KMS-11 (cell line): ENCODE data around the gene LPIN2.
A peak's percentile ranks its signal among the peaks of the same experiment; 100 is the strongest.

Source experiments
- H2AFZ ChIP-seq: fragments of 200-600 bp; sonication (generic); 2 replicates; pipeline ENCODE4 v1.6.1; 2016; ENCODE audit warnings: antibody characterized with exemption, mixed run types, low read depth
- H3K27ac ChIP-seq: fragments of 200-600 bp; sonication (generic); 2 replicates; pipeline ENCODE4 v1.6.1; 2016; ENCODE audit warnings: mild to moderate bottlenecking, mixed run types
- H3K27me3 ChIP-seq: fragments of 200-600 bp; sonication (generic); 2 replicates; pipeline ENCODE4 v1.6.1; 2017; ENCODE audit warnings: mild to moderate bottlenecking, low read depth, mixed run types, moderate library complexity; ENCODE audit not compliant: insufficient read depth
- H3K36me3 ChIP-seq: fragments of 200-600 bp; sonication (generic); 2 replicates; pipeline ENCODE4 v1.6.1; 2017; ENCODE audit warnings: mild to moderate bottlenecking, mixed run types; ENCODE audit not compliant: insufficient read depth
- H3K4me1 ChIP-seq: fragments of 200-600 bp; sonication (generic); 2 replicates; pipeline ENCODE4 v1.6.1; 2016; ENCODE audit warnings: mild to moderate bottlenecking, low read depth, mixed run types; ENCODE audit not compliant: poor library complexity, severe bottlenecking
- H3K4me2 ChIP-seq: fragments of 200-600 bp; sonication (generic); 2 replicates; pipeline ENCODE4 v1.7.0; 2016; ENCODE audit warnings: mild to moderate bottlenecking, mixed run types
- H3K4me3 ChIP-seq: fragments of 200-600 bp; sonication (generic); IDR thresholded peaks from 2 replicates; pipeline ENCODE4 v1.6.1; 2017; ENCODE audit warnings: low read depth, low read length, mixed read lengths; ENCODE audit not compliant: insufficient read depth
- H3K79me2 ChIP-seq: fragments of 200-600 bp; sonication (generic); 2 replicates; pipeline ENCODE4 v1.6.1; 2016; ENCODE audit warnings: low read depth, mixed run types; ENCODE audit not compliant: insufficient read depth
- H3K9ac ChIP-seq: fragments of 200-600 bp; sonication (generic); 2 replicates; pipeline ENCODE4 v1.6.1; 2016; ENCODE audit warnings: mild to moderate bottlenecking, mixed run types
- H4K20me1 ChIP-seq: fragments of 200-600 bp; sonication (generic); 2 replicates; pipeline ENCODE4 v1.6.1; 2016; ENCODE audit warnings: mild to moderate bottlenecking, mixed run types; ENCODE audit not compliant: insufficient read depth
- CTCF ChIP-seq: fragments of 200-600 bp; sonication (generic); conservative IDR thresholded peaks from 2 replicates; pipeline ENCODE4 v1.6.1; 2017; ENCODE audit warnings: low read depth, mild to moderate bottlenecking, antibody characterized with exemption, low read length, moderate library complexity, mixed read lengths

Gene LPIN2

GRCh38 chr18:2997846-2998564 lies 14.9 kb downstream of the LPIN2 start:
- H3K4me3 ChIP-seq, result no peak overlapping the region
- H3K27me3 ChIP-seq, result no peaks in the 10 kb centered on the region
- peak overlapping the region; percentile 30; the same call in 1 of the 2 replicates for H3K27ac ChIP-seq
- peaks cover 5% of the 10 kb centered on the region; the same call in 1 of the 2 replicates for H3K79me2 ChIP-seq
- H3K36me3 ChIP-seq, result no peaks in the 10 kb centered on the region
- peaks cover 30% of the 10 kb centered on the region for H3K4me1 ChIP-seq
- no peaks in the 10 kb centered on the region for H4K20me1 ChIP-seq
- no peak for TF ChIP-seq CTCF
- no peak overlapping the region for H2AFZ ChIP-seq
- 0 out of 2 replicates have a peak overlapping the region, but pooled peaks have one; percentile 33 for H3K4me2 ChIP-seq
- no peak overlapping the region for H3K9ac ChIP-seq

GRCh38 chr18:2997429-2997828 lies 15.5 kb downstream of the LPIN2 start:
- no peak overlapping the region for H3K4me3 ChIP-seq
- H3K4me1 ChIP-seq, result peaks cover 30% of the 10 kb centered on the region
- peaks cover 5% of the 10 kb centered on the region; the same call in 1 of the 2 replicates for H3K79me2 ChIP-seq
- 0 out of 2 replicates have a peak overlapping the region, but pooled peaks have one; percentile 30 for H3K27ac ChIP-seq
- H3K9ac ChIP-seq, result no peak overlapping the region
- TF ChIP-seq CTCF, result no peak
- no peak overlapping the region for H3K4me2 ChIP-seq
- no peak overlapping the region for H2AFZ ChIP-seq
- H3K36me3 ChIP-seq, result no peaks in the 10 kb centered on the region
- H4K20me1 ChIP-seq, result no peaks in the 10 kb centered on the region
- no peaks in the 10 kb centered on the region for H3K27me3 ChIP-seq

- Histone ChIP-seq H3K9ac (no peak overlapping the region), H3K27ac (no peak overlapping the region)
- TF ChIP-seq CTCF, result 0 out of 2 replicates have a peak, but pooled peaks have one; percentile 14
Observed at GRCh38 chr18:2994603-2995432, 18.1 kb downstream of the LPIN2 start.

GRCh38 chr18:2994020-2994589 lies 18.8 kb downstream of the LPIN2 start:
- Histone ChIP-seq H3K79me2 (no peaks in the 10 kb centered on the region; the same call in 1 of the 2 replicates), H3K4me1 (peaks cover 37% of the 10 kb centered on the region), H3K4me3 (no peak overlapping the region), H4K20me1 (no peaks in the 10 kb centered on the region), H3K9ac (no peak overlapping the region), H3K27me3 (no peaks in the 10 kb centered on the region), H3K4me2 (no peak overlapping the region), H3K36me3 (no peaks in the 10 kb centered on the region), H3K27ac (no peak overlapping the region), H2AFZ (no peak overlapping the region)
- TF ChIP-seq CTCF, result no peak

More at GRCh38 chr18:2994603-2995432, 18.1 kb downstream of the LPIN2 start:
- Histone ChIP-seq H3K4me2 (no peak overlapping the region), H3K36me3 (no peaks in the 10 kb centered on the region), H3K4me1 (peaks cover 37% of the 10 kb centered on the region), H3K27me3 (no peaks in the 10 kb centered on the region), H3K4me3 (no peak overlapping the region), H4K20me1 (no peaks in the 10 kb centered on the region), H2AFZ (no peak overlapping the region), H3K79me2 (no peaks in the 10 kb centered on the region)
